Activated CD8-positive, alpha-beta memory T cell treated with anti-CD3 and anti-CD28 coated beads, Interleukin-2, amount 50 U/mL, for 1 hour (primary cell): ENCODE data around the gene TMEM107.
"Not testable (repeated sequence)": the region's sequence is repeated elsewhere in the genome, so short reads cannot be mapped to it uniquely, and the experiment has no call there.

Experiments
- DNase-seq: peaks from one replicate; pipeline ENCODE4 v3.0.0-alpha.2; 2020; ENCODE audit errors: extremely low read depth

Gene TMEM107

GRCh38 chr17:8189711-8190477 lies 13.7 kb upstream of the TMEM107 start, which contains the start of gene BORCS6:
Gene BORCS6, minus strand, starts transcription at chr17:8190180. Its CDS starts 40 bp downstream, at chr17:8190140.
- peak; percentile 86 for DNase-seq

DNA sequence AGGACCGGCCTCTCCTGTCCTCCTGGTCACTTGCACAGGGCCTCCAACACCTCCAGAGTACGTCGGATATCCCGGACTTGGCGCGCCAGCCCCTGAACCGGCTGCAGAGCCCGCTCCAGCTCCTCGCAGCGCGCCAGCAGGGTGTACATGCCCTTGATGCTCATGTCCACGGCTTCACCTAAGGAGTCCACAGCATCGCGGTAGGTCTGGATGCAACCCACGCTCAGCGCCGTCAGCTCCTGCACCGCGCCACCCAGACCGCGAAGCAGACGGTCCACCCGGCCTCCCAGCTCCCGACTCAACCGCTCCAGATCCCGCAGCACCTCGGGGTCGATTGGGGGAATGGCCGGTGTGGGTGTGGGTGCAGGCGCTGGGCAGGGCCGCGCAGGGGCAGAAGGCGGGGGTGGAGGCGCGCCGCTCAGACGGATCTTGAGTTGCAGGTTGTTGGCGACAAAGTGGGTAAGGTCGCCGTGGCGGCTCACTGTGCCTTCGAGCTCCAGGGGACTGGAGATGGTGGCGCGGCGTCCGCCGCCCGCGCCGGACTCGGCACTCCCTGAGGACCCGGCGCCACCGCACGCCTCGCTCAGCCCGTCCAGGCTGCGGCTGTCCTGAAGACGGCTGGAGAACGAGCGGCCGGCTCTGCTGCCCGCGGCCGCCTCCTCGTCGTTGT lies 13.0 kb upstream of the TMEM107 start:
- DNase-seq = no peak

DNA sequence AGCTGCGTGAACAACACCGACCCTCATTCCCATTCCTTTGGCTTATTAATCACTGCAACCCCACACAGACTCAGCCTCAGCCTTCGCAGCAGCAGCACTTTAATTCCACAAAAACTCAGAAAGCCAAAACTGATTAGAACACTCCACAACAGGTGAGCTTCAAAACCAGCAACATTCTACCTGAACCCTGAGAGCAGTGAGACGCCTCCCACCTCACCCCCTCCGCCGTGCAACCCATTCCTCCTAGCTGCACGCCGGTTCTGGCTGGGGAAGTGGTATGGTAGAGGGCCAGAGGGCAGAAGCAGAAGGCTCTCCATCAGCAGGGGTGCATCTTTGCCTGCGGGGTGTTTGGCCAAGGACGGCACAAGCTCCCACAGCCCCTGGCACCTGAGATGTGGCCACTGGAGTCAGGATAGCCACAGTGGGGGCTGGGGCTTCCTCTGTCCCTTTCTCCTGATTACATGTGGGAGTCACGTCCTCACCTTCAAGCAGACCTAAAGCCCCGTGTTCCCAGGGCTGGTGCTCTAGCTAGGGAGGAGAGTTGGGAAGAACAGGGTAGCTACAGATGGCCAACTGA lies 12.2 kb upstream of the TMEM107 start:
- no peak for DNase-seq

DNA sequence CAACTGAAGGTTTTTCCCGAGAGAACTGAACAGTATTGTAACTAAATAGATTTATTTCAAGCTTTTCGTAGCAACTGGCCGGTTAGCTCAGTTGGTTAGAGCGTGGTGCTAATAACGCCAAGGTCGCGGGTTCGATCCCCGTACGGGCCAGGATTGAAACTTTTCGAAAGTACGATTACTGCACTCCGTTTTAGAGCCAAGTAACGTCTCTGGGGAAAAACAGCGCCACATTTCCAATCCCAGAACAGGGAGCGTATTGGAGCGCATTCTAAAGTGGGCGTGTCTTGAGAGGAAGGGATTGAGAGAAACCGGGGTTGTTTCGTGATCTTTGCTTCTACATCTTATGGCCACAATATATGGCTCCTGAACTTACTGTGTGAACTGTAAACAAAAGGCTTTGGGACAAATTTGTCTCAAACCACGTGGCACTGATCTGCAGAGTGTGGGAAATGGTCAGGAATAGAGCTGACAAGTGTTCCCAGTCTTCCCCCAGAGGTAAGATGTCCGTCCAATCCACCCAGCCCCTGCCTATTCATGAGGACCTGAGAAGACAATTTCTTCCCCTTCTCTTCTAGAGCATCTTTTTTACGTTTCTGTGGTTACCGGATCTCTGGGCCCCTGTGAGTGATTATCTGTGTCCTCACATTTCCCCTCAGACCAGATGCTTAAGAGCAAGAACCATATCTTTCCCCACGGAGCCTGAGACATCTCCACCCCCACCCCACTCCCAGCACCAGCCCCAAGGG lies 11.5 kb upstream of the TMEM107 start:
- DNase-seq = peak; percentile 69

DNA sequence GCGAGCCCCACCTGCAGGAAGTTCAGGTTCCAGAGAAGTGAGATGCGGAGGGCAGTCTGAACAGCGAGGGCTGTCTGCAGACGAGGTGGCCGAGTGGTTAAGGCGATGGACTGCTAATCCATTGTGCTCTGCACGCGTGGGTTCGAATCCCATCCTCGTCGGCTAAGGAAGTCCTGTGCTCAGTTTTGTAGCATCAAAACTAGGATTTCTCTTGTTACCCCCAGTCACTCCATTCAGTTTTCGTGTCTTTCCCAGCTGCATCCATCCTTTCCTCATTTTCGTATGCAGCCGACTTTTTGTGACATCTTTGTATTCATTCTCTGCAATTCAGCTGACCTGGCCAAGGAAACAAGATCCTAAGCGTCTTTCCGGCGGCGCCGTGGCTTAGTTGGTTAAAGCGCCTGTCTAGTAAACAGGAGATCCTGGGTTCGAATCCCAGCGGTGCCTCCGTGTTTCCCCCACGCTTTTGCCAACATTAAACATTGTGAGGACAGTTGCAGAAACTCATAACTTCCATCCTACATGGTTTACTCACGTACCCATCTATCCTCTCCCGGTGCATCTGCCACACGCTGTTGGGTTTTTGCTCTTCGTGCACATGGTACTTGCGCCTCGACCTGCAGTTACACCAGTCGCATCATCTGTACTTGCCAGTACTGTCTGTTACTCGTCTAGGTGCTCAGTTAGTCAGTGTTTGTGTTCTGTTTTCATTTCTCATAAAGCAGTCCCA lies 10.8 kb upstream of the TMEM107 start:
- peak; percentile 85 for DNase-seq

DNA sequence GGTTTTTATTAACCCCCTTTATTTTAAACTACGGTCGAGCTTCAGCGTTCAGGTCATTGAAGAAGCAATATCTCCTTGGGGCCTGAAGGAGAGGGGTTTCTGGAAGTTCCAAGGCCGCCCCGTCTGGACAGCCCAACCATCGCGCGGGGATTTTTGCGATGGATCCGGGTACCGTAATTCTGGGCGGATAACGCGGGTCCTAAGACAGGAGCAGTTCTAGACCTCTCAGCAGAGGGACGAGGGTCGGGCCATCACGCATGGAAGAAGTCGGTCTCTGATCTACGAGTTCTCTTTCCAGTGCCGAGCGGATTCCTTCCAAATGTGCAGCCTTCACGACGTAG lies 10.2 kb upstream of the TMEM107 start:
- DNase-seq = no peak

- DNase-seq = peak; percentile 61
Measured at GRCh38 chr17:8185582-8186445, 9.6 kb upstream of the TMEM107 start.

DNA sequence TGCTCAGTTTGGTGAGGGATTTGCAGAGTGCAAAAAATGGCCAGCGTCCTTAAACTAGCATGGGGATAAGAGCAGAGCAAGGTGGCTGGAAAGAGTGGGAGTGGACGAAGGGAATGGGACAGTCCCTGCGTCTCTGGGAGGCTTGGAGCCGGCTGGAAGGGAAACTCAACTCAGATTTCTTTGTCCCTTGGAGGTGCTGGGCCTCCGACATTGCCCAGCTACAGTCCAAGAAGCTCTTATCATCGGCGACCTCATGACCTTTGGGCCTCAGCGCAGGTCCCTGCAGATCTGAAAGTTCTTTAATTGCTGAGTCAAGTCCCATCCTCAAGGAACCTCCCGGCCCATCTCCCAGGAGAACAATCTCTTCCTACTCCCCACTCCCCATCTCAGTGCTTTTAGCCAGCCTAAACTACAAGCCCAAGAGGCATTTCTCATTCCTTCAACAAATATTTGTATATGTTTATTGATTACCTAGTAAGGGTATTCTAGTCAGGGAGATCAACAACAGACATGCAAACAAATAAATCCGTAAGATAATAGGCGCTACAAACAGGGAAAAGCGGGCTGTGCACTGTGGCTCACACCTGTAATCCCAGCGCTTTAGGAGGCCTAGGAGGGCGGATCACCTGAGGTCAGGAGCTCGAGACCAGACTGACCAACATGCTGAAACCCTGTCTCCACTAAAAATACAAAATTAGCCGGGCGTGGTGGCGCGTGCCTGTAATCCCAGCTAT lies 985 bp upstream of the TMEM107 start:
- no peak for DNase-seq

GRCh38 chr17:8175795-8176196 lies 384 bp downstream of the TMEM107 start:
- DNase-seq = no peak

- DNase-seq = no peak
Measured at GRCh38 chr17:8173871-8174322, 2.3 kb downstream of the TMEM107 start.

DNA sequence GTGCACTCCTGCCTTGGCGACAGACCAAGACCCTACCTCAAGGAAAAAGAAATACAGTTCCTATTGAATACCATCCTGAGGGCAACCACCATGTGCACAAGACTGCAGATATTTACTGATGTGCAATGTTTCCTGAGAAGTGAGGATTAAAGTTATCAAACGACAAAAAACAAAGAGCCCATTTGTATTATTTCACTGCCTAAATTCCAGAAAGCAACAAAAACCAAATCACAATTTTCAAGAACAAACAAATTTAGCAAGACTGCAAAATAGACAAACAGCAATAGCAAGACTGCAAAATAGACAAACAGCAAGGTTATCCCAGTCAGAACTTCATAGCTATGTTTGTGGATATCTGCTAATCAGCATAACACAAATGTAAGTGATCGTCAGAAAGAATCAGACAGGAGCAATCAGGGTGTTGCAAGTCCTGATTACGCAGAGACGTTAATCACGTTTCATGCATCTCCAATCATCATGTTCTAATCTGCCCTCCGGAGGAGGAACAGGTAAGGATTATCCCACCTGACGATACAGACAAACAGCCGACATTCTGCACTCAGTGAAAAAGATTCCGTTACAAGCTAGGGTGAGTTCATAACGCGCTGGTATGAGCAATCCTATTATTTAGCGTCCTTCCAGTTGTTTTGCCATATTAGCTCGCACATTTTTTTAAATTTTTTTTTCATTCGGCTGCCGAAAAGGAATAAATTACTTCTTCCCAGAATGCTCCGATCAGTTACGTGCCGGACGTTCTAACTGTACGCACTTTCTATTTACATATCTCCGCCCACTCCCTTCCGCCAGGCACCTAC lies 2.9 kb downstream of the TMEM107 start:
- DNase-seq = no peak

DNA sequence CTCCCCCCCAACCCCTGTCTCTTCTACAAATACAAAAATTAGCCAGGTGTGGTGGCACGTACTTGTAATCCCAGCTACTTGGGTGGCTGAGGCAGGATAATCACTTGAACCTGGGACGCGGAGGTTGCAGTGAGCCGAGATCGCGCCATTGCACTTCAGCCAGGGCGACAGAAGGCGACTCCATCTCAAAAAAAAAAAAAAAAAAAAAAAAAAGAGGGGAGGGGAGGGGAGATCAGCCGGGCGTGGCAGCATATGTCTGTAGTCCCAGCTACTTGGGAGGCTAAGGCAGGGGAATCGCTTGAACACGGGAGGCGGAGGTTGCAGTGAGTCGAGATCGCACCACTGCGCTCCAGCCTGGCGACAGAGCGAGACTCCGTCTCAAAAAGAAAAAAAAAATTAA lies 6.0 kb downstream of the TMEM107 start:
- not testable (repeated sequence) for DNase-seq

DNA sequence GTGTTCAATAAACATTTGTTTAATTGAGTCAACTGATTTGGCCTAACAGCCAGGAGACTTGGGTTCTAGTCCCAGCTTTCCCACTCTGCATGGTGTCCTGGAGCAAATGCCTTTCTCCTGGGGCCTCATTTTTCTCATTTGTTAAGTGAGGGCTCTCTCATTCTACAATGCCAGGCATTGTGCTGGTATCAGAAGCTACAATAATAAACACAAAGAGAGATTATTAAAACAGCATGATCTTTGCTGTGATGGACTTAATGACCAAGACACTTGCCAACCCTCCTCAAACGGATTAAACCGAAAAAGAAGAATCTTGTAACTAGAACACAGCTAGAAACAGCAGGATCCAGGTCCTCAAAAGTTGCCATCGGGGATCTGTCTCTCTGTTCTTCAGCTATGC lies 8.7 kb downstream of the TMEM107 start:
- DNase-seq = no peak

DNA sequence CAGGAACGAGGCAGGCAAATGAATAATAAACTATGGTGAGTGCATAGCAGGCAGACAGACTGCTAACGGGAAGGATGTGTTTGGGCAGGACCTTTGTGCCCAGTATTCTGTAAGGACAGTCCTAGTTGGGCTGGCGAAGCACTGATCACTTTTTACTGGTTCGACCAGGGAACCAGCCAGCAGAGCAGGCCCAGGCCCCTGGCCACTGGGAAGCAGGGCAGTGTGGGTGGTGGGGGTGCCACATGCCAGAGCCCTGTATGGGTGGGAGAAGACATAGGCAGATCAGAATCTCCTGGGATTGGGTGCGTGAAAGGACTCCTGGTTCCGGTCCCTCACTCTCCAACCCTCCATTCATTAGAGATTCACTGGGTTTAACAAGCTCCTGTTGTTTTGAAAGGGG lies 9.4 kb downstream of the TMEM107 start:
- no peak for DNase-seq

DNA sequence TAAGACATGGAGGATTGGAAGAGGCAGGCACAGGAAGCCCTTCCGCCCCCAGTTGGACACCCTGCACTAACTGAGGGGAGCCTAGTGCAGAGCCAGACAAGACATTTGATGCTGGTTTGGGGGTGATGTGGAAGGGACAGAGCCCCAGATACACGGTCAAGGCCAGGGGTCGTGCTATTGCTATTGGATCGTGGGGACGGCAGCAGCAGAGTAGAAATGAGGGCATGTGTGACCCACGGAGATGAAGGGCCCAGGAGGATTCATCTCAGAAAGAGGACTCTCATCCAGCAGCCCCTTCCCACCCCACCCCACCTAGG lies 11.4 kb downstream of the TMEM107 start:
- no peak for DNase-seq

DNA sequence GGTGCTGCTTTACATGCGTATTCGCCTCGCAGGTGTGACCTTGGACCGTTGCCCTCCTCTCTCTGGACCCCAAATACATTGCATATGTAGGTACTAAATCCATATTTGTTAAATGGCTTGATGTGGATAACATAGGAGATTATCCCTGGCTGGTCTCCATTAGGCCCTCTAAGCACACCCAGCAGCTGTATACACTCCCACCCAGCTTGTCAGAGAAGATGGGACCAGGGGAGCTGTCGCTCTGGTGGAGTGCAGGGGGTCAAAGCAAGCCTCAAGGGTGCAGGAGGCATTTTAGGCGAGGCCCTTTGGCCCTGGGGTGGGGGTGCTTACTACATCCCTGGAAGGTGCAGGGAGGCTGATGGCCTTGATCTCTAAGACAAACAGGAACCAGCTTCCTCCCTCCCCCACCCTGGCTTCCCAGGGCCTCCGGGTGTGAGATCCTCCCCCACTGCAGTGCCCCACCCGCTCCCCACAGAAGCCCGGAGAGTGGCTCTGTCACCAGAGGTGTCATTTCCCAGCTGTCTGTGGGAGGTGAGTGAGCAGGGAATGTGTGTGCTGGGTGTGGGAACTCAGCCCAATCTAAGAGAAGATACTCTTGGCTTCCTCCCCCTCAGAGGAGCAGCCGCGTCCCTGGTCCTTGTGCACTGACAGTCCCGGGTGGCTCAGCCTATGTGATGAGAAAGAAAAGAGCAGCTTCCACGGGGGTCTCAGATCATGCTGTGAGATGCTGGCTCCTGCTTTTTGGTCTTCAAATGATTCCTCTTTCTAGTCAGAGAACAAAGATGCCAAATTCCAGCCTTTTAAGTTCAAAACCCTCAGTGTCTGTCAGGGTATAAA lies 12.0 kb downstream of the TMEM107 start:
- no peak for DNase-seq

- no peak for DNase-seq
Measured at GRCh38 chr17:8162997-8163977, 12.9 kb downstream of the TMEM107 start.
